Lung (tissue), 12 donors: ENCODE results near the gene HMGXB3. TPM values are rescaled to one million over a fixed set of nuclear protein-coding genes. Genes with fewer than 3 reads are reported as not detected.

Experiments
- ATAC-seq: fragments of 200-7000 bp; cut with Tn5 transposase; one replicate; pipeline ENCODE4 v1.9.1; 2020; ENCODE audit warnings: moderate number of reproducible peaks; ENCODE audit not compliant: insufficient read depth, low FRiP score
- DNase-seq, 3 donors: peaks; one replicate each; pipeline ENCODE4 v3.0.0-alpha.2; 2013 to 2017
- H3K27ac ChIP-seq, 2 donors: one replicate each; pipeline ENCODE4 v1.5.1; 2013; ENCODE audit warnings: mild to moderate bottlenecking in 2 of 2, moderate library complexity in 2 of 2, control low read depth in 1 of 2, inconsistent platforms in 1 of 2, low read depth in 1 of 2, low read length in 1 of 2
- H3K27me3 ChIP-seq, 3 donors: one replicate each; pipeline ENCODE4 v1.5.1; 2013; ENCODE audit warnings: low read length in 2 of 3; ENCODE audit not compliant: control insufficient read depth in 3 of 3, insufficient read depth in 3 of 3
- H3K36me3 ChIP-seq, 4 donors: one replicate each; pipeline ENCODE4 v1.5.1; 2013; ENCODE audit warnings: low read length in 4 of 4, mild to moderate bottlenecking in 1 of 4, moderate library complexity in 1 of 4; ENCODE audit not compliant: control insufficient read depth in 4 of 4, insufficient read depth in 4 of 4
- H3K4me1 ChIP-seq, 5 donors: one replicate each; pipeline ENCODE4 v1.5.1; 2013; ENCODE audit warnings: low read length in 5 of 5, mild to moderate bottlenecking in 2 of 5, moderate library complexity in 1 of 5; ENCODE audit not compliant: control insufficient read depth in 5 of 5, insufficient read depth in 5 of 5
- H3K4me3 ChIP-seq: one replicate; pipeline ENCODE4 v1.5.1; 2013; ENCODE audit warnings: mild to moderate bottlenecking, control low read depth, moderate library complexity
- H3K9ac ChIP-seq, 2 donors: one replicate each; pipeline ENCODE4 v1.5.1; 2013; ENCODE audit warnings: low read length in 2 of 2, control low read depth in 1 of 2; ENCODE audit not compliant: insufficient read depth in 1 of 2
- H3K9me3 ChIP-seq, 4 donors: one replicate each; pipeline ENCODE4 v1.5.1; 2013; ENCODE audit warnings: low read length in 3 of 4, mild to moderate bottlenecking in 1 of 4, moderate library complexity in 1 of 4; ENCODE audit not compliant: control insufficient read depth in 4 of 4, insufficient read depth in 3 of 4
- CTCF ChIP-seq: IDR thresholded peaks from 2 replicates; pipeline ENCODE4 v1.5.1; 2012; ENCODE audit warnings: mild to moderate bottlenecking; ENCODE audit errors: control extremely low read depth, extremely low read depth
- WGBS, 2 donors: extraction: QIAGEN DNeasy Blood & Tissue Kit; methylation state at CpG; one replicate each; pipeline ENCODE4 v1.1.7; 2013; 5-methylcytosine and 5-hydroxymethylcytosine counted together
- polyA plus RNA-seq, 2 donors: library from polyadenylated mRNA; stranded (reverse); fragments of 200-250 nt; gene quantifications; one replicate each; pipeline ENCODE4 v1.2.1, GENCODE V29; 2013
- total RNA-seq, 2 donors: library from RNA; depleted of rRNA in 1 of 2; stranded (reverse); fragments of >200 nt in 1 of 2; gene quantifications; one replicate each; pipeline ENCODE4 v1.2.1, GENCODE V29; 2014 to 2021
- donor health status: control.
- donor health status: control.
- donor health status: Bipolar disorder and iron deficiency.
- donor health status: healthy.
- donor health status: DM: yes; HTN: yes; CAD: no.

The HMGXB3 gene
- total and polyA plus RNA-seq, 4 donors, result 22.3 to 42.3 (median 30.8) TPM

DNA sequence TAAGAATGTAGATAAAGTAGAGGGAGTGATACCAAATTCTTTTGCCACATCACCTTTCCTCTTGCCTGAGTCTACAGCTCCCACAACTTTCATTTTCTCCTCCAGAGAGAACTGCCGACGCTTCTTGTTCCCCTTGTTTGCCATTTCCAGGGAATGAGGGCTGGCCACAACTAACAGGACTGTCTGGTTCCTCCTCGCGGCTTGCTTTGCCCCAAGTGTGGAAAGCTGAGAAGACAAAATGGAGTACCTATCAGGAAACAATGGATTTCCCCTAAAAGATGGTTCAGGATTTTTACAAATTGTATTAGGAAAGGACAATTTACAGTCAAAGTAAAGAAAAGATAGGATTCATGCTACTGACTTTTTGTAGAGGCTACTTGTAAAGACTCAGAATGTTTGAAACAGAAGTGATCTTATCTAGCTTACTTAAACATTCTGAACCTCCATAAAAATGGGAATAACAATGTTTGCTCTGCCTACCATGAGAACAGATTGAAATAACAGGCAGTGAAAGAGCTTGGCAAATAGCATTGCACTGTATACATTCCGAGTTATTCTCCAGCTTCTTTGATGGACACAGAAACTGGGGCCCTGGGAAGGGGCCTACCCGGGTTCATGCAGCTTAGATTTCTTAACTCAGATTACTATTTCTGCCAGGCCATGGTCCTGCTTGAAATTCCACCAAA lies 4.2 kb upstream of the HMGXB3 start:
- TF ChIP-seq CTCF, result no peak
- Histone ChIP-seq H3K27me3 (no peaks in the 10 kb centered on the region), H3K36me3 (peaks cover 3 to 9% (median 7%) of the 10 kb centered on the region in 4 donors), H3K9ac (no peak overlapping the region), H3K4me1 (peaks cover 2 to 14% (median 9%) of the 10 kb centered on the region in 5 donors), H3K4me3 (no peak overlapping the region), H3K9me3 (no peaks in the 10 kb centered on the region), H3K27ac (no peak overlapping the region)
- DNase-seq (peak in 2 of 3 donors; percentile 10 to 32), ATAC-seq (no peak)
- 80 to 91% methylated on average over 6 of the region's 6 CpGs for WGBS, 2 donors

DNA sequence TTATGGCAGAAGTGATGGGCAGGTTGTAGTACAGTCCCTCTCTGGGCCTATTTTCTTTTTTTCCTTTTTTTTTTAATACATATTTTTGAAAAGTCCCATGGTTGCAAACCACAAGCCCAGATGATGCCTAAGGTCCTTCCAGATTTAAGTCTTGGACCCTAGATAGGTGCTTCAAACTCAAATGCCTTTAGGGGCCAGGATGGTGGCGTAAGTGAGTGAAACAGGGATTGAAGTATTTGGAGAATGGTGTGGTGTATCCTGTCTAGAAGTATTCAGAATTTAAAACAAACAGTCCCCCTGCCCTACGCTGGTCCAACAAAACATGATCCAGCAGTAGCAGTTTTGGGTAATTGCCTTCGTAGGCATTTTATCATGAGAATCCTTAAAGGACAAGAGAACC lies 2.3 kb upstream of the HMGXB3 start:
- Histone ChIP-seq H3K4me1 (peaks cover 2 to 27% (median 16%) of the 10 kb centered on the region in 5 donors), H3K27me3 (no peaks in the 10 kb centered on the region), H3K27ac (no peak overlapping the region), H3K9ac (no peak overlapping the region), H3K4me3 (no peak overlapping the region), H3K36me3 (peaks cover 3 to 9% (median 7%) of the 10 kb centered on the region in 4 donors), H3K9me3 (no peaks in the 10 kb centered on the region)
- 97 to 98% methylated on average over 3 of the region's 3 CpGs for WGBS, 2 donors
- DNase-seq (no peak), ATAC-seq (no peak)
- no peak for TF ChIP-seq CTCF

- H3K4me3 ChIP-seq, result no peak overlapping the region
- peak overlapping the region; percentile 91 to 92 for H3K9ac ChIP-seq
- ATAC-seq, result no peak
- H3K9me3 ChIP-seq, result no peaks in the 10 kb centered on the region
- peak overlapping the region; percentile 98 for H3K27ac ChIP-seq
- no peaks in the 10 kb centered on the region for H3K27me3 ChIP-seq
- H3K36me3 ChIP-seq, result peaks cover 3 to 11% (median 6%) of the 10 kb centered on the region in 4 donors
- WGBS, 2 donors, result 81 to 82% methylated on average over 3 of the region's 3 CpGs
- peaks cover 2 to 27% (median 16%) of the 10 kb centered on the region in 5 donors for H3K4me1 ChIP-seq
- no peak for DNase-seq
- no peak for TF ChIP-seq CTCF
These were observed 1.2 kb upstream of the HMGXB3 start for GRCh38 chr5:149999359-149999758.
